SH-SY5Y (cell line): Measurements from ENCODE around the gene SRRM3.

Experiments used
- GATA2 ChIP-seq: IDR thresholded peaks from 2 replicates; pipeline ENCODE4 v1.6.1; 2011; ENCODE audit warnings: mild to moderate bottlenecking, low read depth, low read length
- GATA3 ChIP-seq: IDR thresholded peaks from 2 replicates; pipeline ENCODE4 v1.6.1; 2011; ENCODE audit warnings: low read depth, mild to moderate bottlenecking, low read length, moderate library complexity

DNA sequence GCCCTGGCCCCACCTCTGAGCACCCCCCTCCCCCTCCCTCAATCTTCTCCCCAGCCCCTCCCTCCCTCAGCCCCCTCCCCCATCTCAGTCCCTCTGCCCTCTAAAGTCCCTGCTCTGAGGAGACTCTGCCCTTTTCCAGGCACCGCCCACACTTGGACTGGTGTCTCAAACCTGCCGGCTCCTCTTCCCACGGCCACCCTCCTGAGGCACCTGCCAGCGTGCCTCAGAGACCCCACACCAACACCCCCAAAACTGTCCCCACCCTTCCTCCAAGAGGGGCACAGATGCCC, 66.1 kb downstream of the SRRM3 start:
- TF ChIP-seq GATA2 (no peak), GATA3 (no peak)
